Testis (tissue), 2 donors: ENCODE measurements around the gene PARL.

Experiments
- CTCF ChIP-seq, 3 experiments: fragments of 450-650 bp in 2 of 3; fragments of 200-600 bp in 1 of 3; sonication (generic) in 1 of 3; IDR thresholded peaks; one replicate each; pipeline ENCODE4 v1.5.1; 2016 to 2019; ENCODE audit warnings: antibody characterized with exemption in 3 of 3, mild to moderate bottlenecking in 2 of 3, moderate library complexity in 1 of 3
- POLR2A ChIP-seq: fragments of 450-650 bp; IDR thresholded peaks from one replicate; pipeline ENCODE4 v1.6.1; 2017; ENCODE audit warnings: antibody characterized with exemption, mild to moderate bottlenecking, moderate library complexity

DNA sequence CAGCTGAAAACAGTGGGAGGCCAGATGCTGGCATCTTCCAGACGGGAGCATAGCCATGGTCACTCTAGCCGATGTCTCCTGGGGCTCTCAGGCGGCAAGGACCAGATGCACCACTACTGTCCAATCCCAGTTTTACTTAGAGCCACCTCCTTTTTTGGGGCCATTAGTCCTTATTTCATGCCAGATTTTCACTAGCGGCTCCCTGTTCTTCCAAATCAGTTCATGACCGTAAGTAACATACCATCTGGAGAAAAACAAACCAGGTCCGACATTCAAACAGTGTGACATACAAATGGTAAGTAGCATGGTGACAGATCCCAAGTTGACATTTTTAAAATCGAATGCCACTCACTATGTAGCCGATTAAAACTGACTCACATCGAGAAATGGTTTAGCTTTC lies 55.2 kb downstream of the PARL start:
- TF ChIP-seq CTCF (IDR thresholded peaks at IDR 0.05) = no peak
- TF ChIP-seq POLR2A = no peak
